ENCODE measurements around the gene PVALEF. TPM values are rescaled to one million over a fixed set of nuclear protein-coding genes. Genes with fewer than 3 reads are reported as not detected.
A peak's percentile ranks its signal among the peaks of the same experiment; 100 is the strongest.

PVALEF gene
- total RNA-seq, 2 donors from 2014 or later = not detected

DNA sequence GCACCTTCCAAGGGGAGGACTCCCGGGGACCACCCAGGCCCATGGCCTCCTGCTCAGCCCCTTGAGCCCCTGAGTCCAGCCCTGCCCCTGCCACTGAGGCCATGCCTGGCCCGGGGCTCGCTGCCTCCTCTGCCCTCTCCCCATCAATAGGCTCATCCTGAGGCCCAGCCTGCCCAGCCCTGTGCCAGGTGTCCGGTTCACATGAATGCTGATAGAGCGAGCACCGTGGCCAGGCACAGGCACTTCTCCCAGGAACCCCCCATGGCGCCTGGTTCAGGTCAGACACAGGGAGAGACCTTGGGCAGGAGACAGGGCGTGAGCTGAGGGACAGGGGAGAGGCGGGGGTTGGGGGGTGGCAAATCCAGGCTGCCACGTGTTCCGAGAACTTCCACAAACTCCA is 2.8 kb upstream of the PVALEF start:
- H3K9me3 ChIP-seq = no peaks in the 10 kb centered on the region
- no peak for DNase-seq (ENCODE audit: low spot score)
- WGBS = 87% methylated on average over 11 of the region's 11 CpGs
- H3K27me3 ChIP-seq (replicated peaks; ENCODE audit: insufficient read depth) = no peaks in the 10 kb centered on the region
- H3K4me1 ChIP-seq (replicated peaks) = peaks cover 10% of the 10 kb centered on the region
- intact Hi-C loops (cut with DNase I) = no loop called here
- H3K4me3 ChIP-seq = no peak overlapping the region
- TF ChIP-seq POLR2A (IDR thresholded peaks at IDR 0.05) (no peak), POLR2AphosphoS5 (IDR thresholded peaks at IDR 0.05) (no peak)
- TF ChIP-seq, protein P1, sequence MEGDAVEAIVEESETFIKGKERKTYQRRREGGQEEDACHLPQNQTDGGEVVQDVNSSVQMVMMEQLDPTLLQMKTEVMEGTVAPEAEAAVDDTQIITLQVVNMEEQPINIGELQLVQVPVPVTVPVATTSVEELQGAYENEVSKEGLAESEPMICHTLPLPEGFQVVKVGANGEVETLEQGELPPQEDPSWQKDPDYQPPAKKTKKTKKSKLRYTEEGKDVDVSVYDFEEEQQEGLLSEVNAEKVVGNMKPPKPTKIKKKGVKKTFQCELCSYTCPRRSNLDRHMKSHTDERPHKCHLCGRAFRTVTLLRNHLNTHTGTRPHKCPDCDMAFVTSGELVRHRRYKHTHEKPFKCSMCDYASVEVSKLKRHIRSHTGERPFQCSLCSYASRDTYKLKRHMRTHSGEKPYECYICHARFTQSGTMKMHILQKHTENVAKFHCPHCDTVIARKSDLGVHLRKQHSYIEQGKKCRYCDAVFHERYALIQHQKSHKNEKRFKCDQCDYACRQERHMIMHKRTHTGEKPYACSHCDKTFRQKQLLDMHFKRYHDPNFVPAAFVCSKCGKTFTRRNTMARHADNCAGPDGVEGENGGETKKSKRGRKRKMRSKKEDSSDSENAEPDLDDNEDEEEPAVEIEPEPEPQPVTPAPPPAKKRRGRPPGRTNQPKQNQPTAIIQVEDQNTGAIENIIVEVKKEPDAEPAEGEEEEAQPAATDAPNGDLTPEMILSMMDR (IDR thresholded peaks at IDR 0.05) = no peak
- no peaks in the 10 kb centered on the region for H3K36me3 ChIP-seq
- H3K27ac ChIP-seq = no peak overlapping the region

GRCh38 chr17:81163051-81163695 is 2.1 kb upstream of the PVALEF start:
- TF ChIP-seq, protein P1 (IDR thresholded peaks at IDR 0.05) = no peak
- TF ChIP-seq POLR2AphosphoS5 (IDR thresholded peaks at IDR 0.05) = no peak
- TF ChIP-seq POLR2A (IDR thresholded peaks at IDR 0.05) = no peak
- intact Hi-C loops (cut with DNase I) = no loop called here
- DNase-seq (ENCODE audit: low spot score) = no peak
- WGBS = 94% methylated on average over 14 of the region's 19 CpGs
- Histone ChIP-seq H3K27ac (no peak overlapping the region), H3K36me3 (no peaks in the 10 kb centered on the region), H3K4me3 (no peak overlapping the region), H3K27me3 (replicated peaks; ENCODE audit: insufficient read depth) (no peaks in the 10 kb centered on the region), H3K9me3 (no peaks in the 10 kb centered on the region), H3K4me1 (replicated peaks) (peaks cover 10% of the 10 kb centered on the region)

DNA sequence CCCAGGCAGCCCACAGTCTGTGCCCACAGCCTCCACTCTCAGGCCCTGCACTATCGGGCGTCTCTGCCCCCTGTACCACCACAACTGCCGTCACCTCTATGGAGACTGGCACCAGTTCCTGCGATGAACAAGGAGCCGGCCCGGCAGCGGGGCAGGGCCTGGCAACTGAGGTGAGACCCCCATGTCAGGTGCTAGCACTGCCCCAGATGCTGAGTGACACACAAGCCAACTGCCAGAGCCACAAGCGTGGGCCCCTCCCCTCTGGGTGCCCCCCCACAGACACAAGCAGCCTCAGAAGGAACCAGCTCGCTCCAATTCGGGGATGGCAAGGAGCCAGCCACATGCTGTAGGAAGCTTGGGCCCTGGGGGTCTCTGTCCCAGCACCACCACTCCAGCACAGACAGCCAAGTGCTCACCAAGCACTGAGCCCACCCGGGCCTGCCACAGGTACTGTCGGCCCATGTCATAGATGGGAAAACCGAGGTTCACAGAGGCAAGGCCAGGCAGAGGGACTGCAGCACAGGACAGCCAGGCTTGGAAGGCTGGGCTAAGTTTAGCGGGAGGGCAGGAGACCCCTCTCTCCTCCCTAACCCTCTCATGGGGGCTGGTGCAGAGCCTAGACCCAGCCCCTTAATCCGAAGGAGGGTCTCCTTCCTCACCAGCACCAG is 1.5 kb upstream of the PVALEF start:
- H3K36me3 ChIP-seq = no peaks in the 10 kb centered on the region
- 85% methylated on average over 15 of the region's 15 CpGs for WGBS
- H3K27ac ChIP-seq = no peak overlapping the region
- TF ChIP-seq POLR2A (IDR thresholded peaks at IDR 0.05) (no peak), POLR2AphosphoS5 (IDR thresholded peaks at IDR 0.05) (no peak)
- H3K4me1 ChIP-seq (replicated peaks) = peaks cover 10% of the 10 kb centered on the region
- intact Hi-C loops (cut with DNase I) = no loop called here
- H3K9me3 ChIP-seq = no peaks in the 10 kb centered on the region
- no peak overlapping the region for H3K4me3 ChIP-seq
- H3K27me3 ChIP-seq (replicated peaks; ENCODE audit: insufficient read depth) = no peaks in the 10 kb centered on the region
- no peak for DNase-seq (ENCODE audit: low spot score)

GRCh38 chr17:81164371-81165245 is 699 bp upstream of the PVALEF start:
- TF ChIP-seq POLR2AphosphoS5 (IDR thresholded peaks at IDR 0.05) (peak; percentile 28), POLR2A (IDR thresholded peaks at IDR 0.05) (no peak)
- TF ChIP-seq, protein P1 (IDR thresholded peaks at IDR 0.05) = no peak
- H3K4me1 ChIP-seq (replicated peaks) = peaks cover 10% of the 10 kb centered on the region
- intact Hi-C loops (cut with DNase I) = no loop called here
- 48% methylated on average over 18 of the region's 19 CpGs for WGBS
- no peaks in the 10 kb centered on the region for H3K27me3 ChIP-seq (replicated peaks; ENCODE audit: insufficient read depth)
- no peak overlapping the region for H3K4me3 ChIP-seq
- no peaks in the 10 kb centered on the region for H3K9me3 ChIP-seq
- DNase-seq (ENCODE audit: low spot score) = peak; percentile 17
- H3K36me3 ChIP-seq = no peaks in the 10 kb centered on the region
- peak overlapping the region in 1 of 2 donors; percentile 17 for H3K27ac ChIP-seq

- WGBS = 0% methylated on average over 5 of the region's 62 CpGs
- H3K27me3 ChIP-seq (replicated peaks; ENCODE audit: insufficient read depth) = no peaks in the 10 kb centered on the region
- no peaks in the 10 kb centered on the region for H3K9me3 ChIP-seq
- peaks cover 10% of the 10 kb centered on the region for H3K4me1 ChIP-seq (replicated peaks)
- H3K4me3 ChIP-seq = peak within 1 kb of the TSS; percentile 28 to 41
- intact Hi-C loops (cut with DNase I) = no loop called here
- H3K27ac ChIP-seq = peak within 1 kb of the TSS in 1 of 2 donors; percentile 17
- TF ChIP-seq POLR2A (IDR thresholded peaks at IDR 0.05) (no peak), POLR2AphosphoS5 (IDR thresholded peaks at IDR 0.05) (no peak)
- TF ChIP-seq, protein P1 (IDR thresholded peaks at IDR 0.05) = no peak
- no peak for DNase-seq (ENCODE audit: low spot score)
- H3K36me3 ChIP-seq = no peaks in the 10 kb centered on the region
These were observed 756 bp downstream of the PVALEF start, which contains the start of gene AATK for GRCh38 chr17:81166033-81166492. AATK (minus strand) TSS chr17:81166221; CDS start chr17:81165992, 229 bp downstream.

All from prostate gland (tissue), 2 donors.